Subcutaneous abdominal adipose tissue (tissue), 5 donors: ENCODE measurements around the gene MRPS35.

ENCODE experiments used
- H3K27ac ChIP-seq: one replicate; pipeline ENCODE4 v1.7.0; 2013; ENCODE audit warnings: low read depth, mild to moderate bottlenecking, inconsistent platforms, low read length, moderate library complexity
- H3K27me3 ChIP-seq, 5 donors: one replicate each; pipeline ENCODE4 v1.7.0; 2013; ENCODE audit warnings: low read length in 5 of 5, inconsistent platforms in 1 of 5; ENCODE audit not compliant: control insufficient read depth in 5 of 5, insufficient read depth in 4 of 5
- H3K36me3 ChIP-seq, 5 donors: one replicate each; pipeline ENCODE4 v1.7.0; 2013; ENCODE audit warnings: low read length in 5 of 5; ENCODE audit not compliant: control insufficient read depth in 5 of 5, insufficient read depth in 5 of 5
- H3K4me1 ChIP-seq, 5 donors: one replicate each; pipeline ENCODE4 v1.7.0; 2013; ENCODE audit warnings: low read length in 5 of 5, mild to moderate bottlenecking in 3 of 5, moderate library complexity in 1 of 5; ENCODE audit not compliant: control insufficient read depth in 5 of 5, insufficient read depth in 5 of 5
- H3K4me3 ChIP-seq, 5 donors: one replicate each; pipeline ENCODE4 v1.7.0; 2013; ENCODE audit warnings: low read length in 5 of 5, low read depth in 1 of 5
- H3K9ac ChIP-seq, 5 donors: one replicate each; pipeline ENCODE4 v1.7.0; 2013; ENCODE audit warnings: low read length in 5 of 5, mild to moderate bottlenecking in 4 of 5, moderate library complexity in 3 of 5
- H3K9me3 ChIP-seq, 5 donors: one replicate each; pipeline ENCODE4 v1.7.0; 2013; ENCODE audit warnings: low read length in 5 of 5; ENCODE audit not compliant: control insufficient read depth in 5 of 5
- donor health status: healthy.
- donor health status: healthy.
- donor health status: healthy.
- donor health status: healthy.
- donor health status: healthy.

Gene MRPS35

DNA sequence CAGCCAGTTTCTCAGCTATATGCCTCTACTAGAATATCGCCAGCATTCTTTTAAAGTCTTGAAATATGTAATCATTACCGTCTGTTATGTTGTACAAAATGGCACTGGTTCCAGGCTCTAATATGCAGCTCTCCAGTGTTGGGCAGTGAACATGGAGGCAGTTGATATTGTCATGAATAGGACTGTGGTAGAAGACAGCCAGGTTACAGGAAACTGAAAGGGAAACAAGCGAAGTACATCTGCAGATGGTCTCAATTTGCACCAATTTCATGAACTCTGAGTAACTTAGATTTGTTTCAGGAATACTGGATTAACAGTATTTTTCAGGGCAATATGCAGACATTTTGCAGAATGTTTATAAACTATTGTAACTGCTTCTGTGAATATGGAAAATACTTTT lies 56.0 kb downstream of the MRPS35 start:
- Histone ChIP-seq H3K4me1 (no peaks in the 10 kb centered on the region), H3K27ac (no peak overlapping the region), H3K9me3 (no peaks in the 10 kb centered on the region)

GRCh38 chr12:27769142-27769673 lies 58.6 kb downstream of the MRPS35 start:
- no peak overlapping the region for H3K9ac ChIP-seq
- H3K4me3 ChIP-seq, result no peak overlapping the region
- H3K27ac ChIP-seq, result no peak overlapping the region
- H3K4me1 ChIP-seq, result no peaks in the 10 kb centered on the region
- H3K27me3 ChIP-seq, result no peaks in the 10 kb centered on the region
- H3K36me3 ChIP-seq, result peaks cover 0 to 6% (median 0%) of the 10 kb centered on the region in 5 donors
- no peaks in the 10 kb centered on the region for H3K9me3 ChIP-seq

More for the DNA sequence above, 56.0 kb downstream of the MRPS35 start:
- H3K9ac ChIP-seq, result no peak overlapping the region
- H3K4me3 ChIP-seq, result no peak overlapping the region
- H3K36me3 ChIP-seq, result peaks cover 0 to 6% (median 0%) of the 10 kb centered on the region in 5 donors
- H3K27me3 ChIP-seq, result no peaks in the 10 kb centered on the region

DNA sequence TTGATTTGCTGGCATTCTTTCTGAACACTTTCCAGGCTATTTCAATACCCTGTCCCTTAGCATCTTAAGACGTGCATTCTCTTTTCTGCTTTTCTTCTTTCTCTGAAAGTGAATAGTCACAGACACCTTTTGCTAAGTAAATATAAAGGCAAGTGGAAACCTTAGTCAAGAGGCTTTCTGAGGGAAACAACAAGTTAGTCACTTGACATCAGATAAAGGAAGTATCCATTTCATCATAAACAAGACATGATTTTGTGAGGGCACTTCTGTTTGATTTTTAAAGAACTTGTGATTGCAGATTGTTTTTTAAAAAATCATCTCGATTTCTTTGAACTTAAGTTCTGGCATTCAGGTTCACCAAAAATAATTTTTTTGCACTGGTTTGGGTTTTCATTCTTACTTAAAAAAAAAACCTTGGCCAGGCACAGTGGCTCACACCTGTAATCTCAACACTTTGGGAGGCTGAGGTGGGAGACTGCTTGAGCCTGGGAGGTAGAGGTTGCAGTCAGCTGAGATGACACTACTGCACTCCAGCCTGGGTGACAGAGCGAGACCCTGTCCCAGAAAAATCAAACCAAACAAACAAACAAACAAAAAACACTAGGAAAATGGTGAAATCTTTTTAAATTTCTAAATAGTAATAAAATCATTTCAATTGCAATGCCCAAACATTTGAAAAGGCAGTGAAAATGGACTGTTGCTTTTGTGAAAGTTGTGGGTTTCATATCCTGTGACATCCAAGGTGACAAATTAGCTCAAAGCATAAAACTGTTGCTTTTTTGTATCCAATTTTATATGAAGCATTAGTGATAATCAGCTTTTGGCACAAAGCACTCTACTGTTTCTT lies 61.1 kb downstream of the MRPS35 start:
- Histone ChIP-seq H3K9ac (no peak overlapping the region), H3K9me3 (no peaks in the 10 kb centered on the region), H3K4me3 (no peak overlapping the region), H3K4me1 (no peaks in the 10 kb centered on the region), H3K27me3 (no peaks in the 10 kb centered on the region), H3K27ac (no peak overlapping the region), H3K36me3 (no peaks in the 10 kb centered on the region)

- H3K9me3 ChIP-seq, result no peaks in the 10 kb centered on the region
- no peak overlapping the region for H3K9ac ChIP-seq
- no peak overlapping the region for H3K4me3 ChIP-seq
- H3K27ac ChIP-seq, result no peak overlapping the region
- H3K27me3 ChIP-seq, result no peaks in the 10 kb centered on the region
- H3K4me1 ChIP-seq, result no peaks in the 10 kb centered on the region
- no peaks in the 10 kb centered on the region for H3K36me3 ChIP-seq
Measured at GRCh38 chr12:27772328-27773049, 61.9 kb downstream of the MRPS35 start.

- H3K9ac ChIP-seq, result no peak overlapping the region
- no peaks in the 10 kb centered on the region for H3K9me3 ChIP-seq
- peaks cover 5 to 25% (median 17%) of the 10 kb centered on the region in 5 donors for H3K4me1 ChIP-seq
- H3K36me3 ChIP-seq, result no peaks in the 10 kb centered on the region
- H3K27me3 ChIP-seq, result no peaks in the 10 kb centered on the region
- H3K27ac ChIP-seq, result no peak overlapping the region
- H3K4me3 ChIP-seq, result no peak overlapping the region
Measured at GRCh38 chr12:27777141-27777540, 66.5 kb downstream of the MRPS35 start.

- peaks cover 5 to 25% (median 20%) of the 10 kb centered on the region in 5 donors for H3K4me1 ChIP-seq
- H3K27ac ChIP-seq, result no peak overlapping the region
- no peak overlapping the region for H3K9ac ChIP-seq
- H3K27me3 ChIP-seq, result no peaks in the 10 kb centered on the region
- no peaks in the 10 kb centered on the region for H3K9me3 ChIP-seq
- no peak overlapping the region for H3K4me3 ChIP-seq
- no peaks in the 10 kb centered on the region for H3K36me3 ChIP-seq
Measured at GRCh38 chr12:27778206-27778605, 67.6 kb downstream of the MRPS35 start.

- H3K9ac ChIP-seq, result peak overlapping the region in 4 of 5 donors; percentile 33 to 74 (median 54)
- no peaks in the 10 kb centered on the region for H3K9me3 ChIP-seq
- no peaks in the 10 kb centered on the region for H3K36me3 ChIP-seq
- peak overlapping the region; percentile 17 for H3K27ac ChIP-seq
- H3K4me1 ChIP-seq, result peaks cover 5 to 25% (median 20%) of the 10 kb centered on the region in 5 donors
- peak overlapping the region; percentile 79 to 89 (median 84) for H3K4me3 ChIP-seq
- H3K27me3 ChIP-seq, result no peaks in the 10 kb centered on the region
Measured at GRCh38 chr12:27779416-27779919, 68.8 kb downstream of the MRPS35 start.

- Histone ChIP-seq H3K9ac (peak within 1 kb of the TSS; percentile 53 to 88 (median 74)), H3K27ac (peak within 1 kb of the TSS; percentile 17), H3K36me3 (no peaks in the 10 kb centered on the region), H3K27me3 (no peaks in the 10 kb centered on the region), H3K4me3 (peak within 1 kb of the TSS; percentile 79 to 89 (median 84)), H3K9me3 (no peaks in the 10 kb centered on the region), H3K4me1 (peaks cover 5 to 25% (median 20%) of the 10 kb centered on the region in 5 donors)
Measured at GRCh38 chr12:27779920-27780611, 69.4 kb downstream of the MRPS35 start, which contains the start of the genes KLHL42 and MANSC4. TSS of gene KLHL42 (plus strand) at chr12:27780233. CDS start at chr12:27780331, 98 bp downstream. TSS of gene MANSC4 (minus strand) at chr12:27780236. CDS start at chr12:27771276, 8,960 bp downstream.

DNA sequence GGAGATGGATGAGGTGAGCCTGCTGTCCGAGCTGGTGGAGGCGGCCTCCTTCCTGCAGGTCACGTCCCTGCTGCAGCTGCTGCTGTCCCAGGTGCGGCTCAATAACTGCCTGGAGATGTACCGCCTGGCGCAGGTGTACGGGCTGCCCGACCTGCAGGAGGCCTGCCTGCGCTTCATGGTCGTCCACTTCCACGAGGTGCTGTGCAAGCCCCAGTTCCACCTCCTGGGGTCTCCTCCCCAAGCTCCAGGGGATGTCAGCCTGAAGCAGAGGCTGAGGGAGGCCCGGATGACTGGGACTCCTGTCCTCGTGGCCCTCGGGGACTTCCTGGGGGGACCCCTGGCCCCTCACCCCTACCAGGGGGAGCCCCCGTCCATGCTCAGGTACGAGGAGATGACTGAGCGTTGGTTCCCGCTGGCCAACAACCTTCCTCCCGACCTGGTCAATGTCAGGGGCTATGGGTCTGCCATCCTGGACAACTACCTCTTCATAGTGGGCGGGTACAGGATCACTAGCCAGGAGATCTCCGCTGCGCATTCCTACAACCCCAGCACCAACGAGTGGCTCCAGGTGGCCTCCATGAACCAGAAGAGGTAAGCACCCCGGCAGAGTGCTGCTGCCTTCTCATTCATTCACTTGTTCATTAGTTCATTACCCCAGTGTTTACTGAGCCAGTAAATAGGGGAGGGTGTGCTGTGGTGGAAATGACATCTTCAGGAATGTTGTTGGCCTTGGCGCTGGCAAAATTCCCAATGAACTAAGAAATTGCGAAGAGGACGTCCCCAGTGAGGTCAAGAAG lies 70.2 kb downstream of the MRPS35 start:
- H3K27ac ChIP-seq, result no peak overlapping the region
- no peaks in the 10 kb centered on the region for H3K9me3 ChIP-seq
- H3K4me1 ChIP-seq, result peaks cover 5 to 25% (median 20%) of the 10 kb centered on the region in 5 donors
- H3K9ac ChIP-seq, result peak overlapping the region; percentile 53 to 88 (median 74)
- peak overlapping the region; percentile 77 to 89 (median 84) for H3K4me3 ChIP-seq
- H3K27me3 ChIP-seq, result no peaks in the 10 kb centered on the region
- H3K36me3 ChIP-seq, result no peaks in the 10 kb centered on the region
